ACC112 (cell line): Measurements from ENCODE around the gene C5orf47.
"Not testable (repeated sequence)": the region's sequence is repeated elsewhere in the genome, so short reads cannot be mapped to it uniquely, and the experiment has no call there.

Experiments
- H2AFZ ChIP-seq: fragments of 200-600 bp; sonication (generic); one replicate; pipeline ENCODE4 v1.6.0; 2017; ENCODE audit warnings: antibody characterized with exemption, low read length; ENCODE audit not compliant: unreplicated experiment
- H3K27ac ChIP-seq: fragments of 200-600 bp; sonication (generic); 2 replicates; pipeline ENCODE4 v1.5.1; 2014; ENCODE audit warnings: low read depth, mild to moderate bottlenecking, antibody characterized with exemption, low read length, moderate library complexity
- H3K27me3 ChIP-seq: fragments of 200-600 bp; sonication (generic); 2 replicates; pipeline ENCODE4 v1.6.1; 2014; ENCODE audit warnings: mild to moderate bottlenecking, antibody characterized with exemption, low read length, moderate library complexity, mixed read lengths; ENCODE audit not compliant: insufficient read depth
- H3K36me3 ChIP-seq: fragments of 200-600 bp; sonication (generic); 2 replicates; pipeline ENCODE4 v1.6.1; 2016; ENCODE audit warnings: mild to moderate bottlenecking, antibody characterized with exemption, low read length, moderate library complexity, mixed read lengths; ENCODE audit not compliant: insufficient read depth
- H3K4me1 ChIP-seq: fragments of 200-600 bp; sonication (generic); one replicate; pipeline ENCODE4 v1.6.1; 2016; ENCODE audit warnings: low read length, mixed read lengths; ENCODE audit not compliant: insufficient read depth, unreplicated experiment, control insufficient read depth
- H3K4me3 ChIP-seq: fragments of 200-600 bp; sonication (generic); 2 replicates; pipeline ENCODE4 v1.5.1; 2014; ENCODE audit warnings: mild to moderate bottlenecking, low read depth, low read length
- H3K79me2 ChIP-seq: fragments of 200-600 bp; sonication (generic); one replicate; pipeline ENCODE4 v1.6.0; 2016; ENCODE audit warnings: low read length; ENCODE audit not compliant: control insufficient read depth, unreplicated experiment, insufficient read depth

C5orf47 gene

GRCh38 chr5:174000076-174000475 is 11.1 kb downstream of the C5orf47 start:
- Histone ChIP-seq H3K27me3 (peaks cover 72% of the 10 kb centered on the region), H3K36me3 (no peaks in the 10 kb centered on the region), H3K4me3 (no peak overlapping the region), H2AFZ (no peak overlapping the region), H3K27ac (no peak overlapping the region), H3K4me1 (no peaks in the 10 kb centered on the region), H3K79me2 (no peaks in the 10 kb centered on the region)

DNA sequence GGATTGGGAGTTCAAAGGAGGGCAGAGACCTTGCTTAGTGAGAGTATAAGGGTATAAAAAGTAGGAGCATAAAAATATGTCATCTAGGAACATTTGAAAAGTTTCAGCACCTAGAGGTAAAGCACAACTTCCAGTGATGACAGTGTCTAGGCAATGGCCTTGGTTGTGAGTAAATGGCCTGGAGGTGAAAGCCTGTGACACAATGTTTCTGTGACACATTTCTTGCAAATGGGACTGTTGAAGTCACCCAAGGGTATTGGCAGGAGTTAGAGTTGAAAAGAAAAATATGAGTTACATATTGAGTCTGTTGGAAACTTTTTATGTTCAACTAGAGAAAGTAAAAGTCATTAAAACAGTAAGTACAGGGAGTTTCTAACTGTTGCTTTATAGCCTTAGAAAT is 14.8 kb downstream of the C5orf47 start:
- H3K4me3 ChIP-seq = no peak overlapping the region
- no peaks in the 10 kb centered on the region for H3K79me2 ChIP-seq
- H3K4me1 ChIP-seq = no peaks in the 10 kb centered on the region
- no peak overlapping the region for H2AFZ ChIP-seq
- H3K27me3 ChIP-seq = peaks cover 55% of the 10 kb centered on the region
- H3K27ac ChIP-seq = no peak overlapping the region
- no peaks in the 10 kb centered on the region for H3K36me3 ChIP-seq

GRCh38 chr5:174008922-174009321 is 20.0 kb downstream of the C5orf47 start:
- H3K79me2 ChIP-seq = no peaks in the 10 kb centered on the region
- H3K27ac ChIP-seq = no peak overlapping the region
- H3K4me1 ChIP-seq = no peaks in the 10 kb centered on the region
- H3K4me3 ChIP-seq = no peak overlapping the region
- H3K27me3 ChIP-seq = peaks cover 36% of the 10 kb centered on the region
- no peak overlapping the region for H2AFZ ChIP-seq
- H3K36me3 ChIP-seq = no peaks in the 10 kb centered on the region

GRCh38 chr5:174010365-174010764 is 21.4 kb downstream of the C5orf47 start:
- Histone ChIP-seq H3K27ac (no peak overlapping the region), H3K27me3 (peaks cover 24% of the 10 kb centered on the region; the same call in 1 of the 2 replicates), H3K4me1 (no peaks in the 10 kb centered on the region), H3K36me3 (no peaks in the 10 kb centered on the region), H2AFZ (no peak overlapping the region), H3K79me2 (no peaks in the 10 kb centered on the region), H3K4me3 (no peak overlapping the region)

DNA sequence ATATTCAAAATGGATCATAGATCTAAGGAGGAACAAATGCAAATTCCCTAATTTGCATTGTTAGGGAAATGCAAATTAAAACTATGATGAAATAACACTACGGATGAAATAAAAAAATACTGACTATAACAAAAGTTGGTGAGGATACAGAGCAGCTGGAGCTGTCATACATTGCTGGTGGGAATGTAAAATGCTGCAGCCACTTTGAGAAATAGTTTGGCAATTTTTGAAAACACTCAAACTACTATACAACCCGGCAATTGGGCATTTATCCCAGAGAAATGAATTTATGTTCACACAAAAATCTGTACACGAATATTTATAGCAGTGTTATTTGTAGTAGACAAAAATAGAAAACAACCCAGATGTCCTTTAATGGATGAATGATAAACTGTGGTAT is 22.5 kb downstream of the C5orf47 start:
- no peaks in the 10 kb centered on the region for H3K79me2 ChIP-seq
- no peaks in the 10 kb centered on the region for H3K4me1 ChIP-seq
- H3K27ac ChIP-seq = no peak overlapping the region
- no peak overlapping the region for H3K4me3 ChIP-seq
- H3K27me3 ChIP-seq = peaks cover 16% of the 10 kb centered on the region; the same call in 1 of the 2 replicates
- no peak overlapping the region for H2AFZ ChIP-seq
- H3K36me3 ChIP-seq = no peaks in the 10 kb centered on the region

- not testable (repeated sequence) for H3K27ac ChIP-seq, H3K79me2 ChIP-seq, H3K4me1 ChIP-seq, H3K36me3 ChIP-seq, H2AFZ ChIP-seq, H3K4me3 ChIP-seq
- peaks cover 34% of the 10 kb centered on the region for H3K27me3 ChIP-seq
Measured at GRCh38 chr5:174020069-174020927, 31.3 kb downstream of the C5orf47 start.

GRCh38 chr5:174020928-174021304 is 31.9 kb downstream of the C5orf47 start:
- Histone ChIP-seq H3K4me3 (no peak overlapping the region), H3K4me1 (no peaks in the 10 kb centered on the region), H3K27me3 (peaks cover 40% of the 10 kb centered on the region), H3K79me2 (no peaks in the 10 kb centered on the region), H3K27ac (no peak overlapping the region), H2AFZ (no peak overlapping the region), H3K36me3 (no peaks in the 10 kb centered on the region)

DNA sequence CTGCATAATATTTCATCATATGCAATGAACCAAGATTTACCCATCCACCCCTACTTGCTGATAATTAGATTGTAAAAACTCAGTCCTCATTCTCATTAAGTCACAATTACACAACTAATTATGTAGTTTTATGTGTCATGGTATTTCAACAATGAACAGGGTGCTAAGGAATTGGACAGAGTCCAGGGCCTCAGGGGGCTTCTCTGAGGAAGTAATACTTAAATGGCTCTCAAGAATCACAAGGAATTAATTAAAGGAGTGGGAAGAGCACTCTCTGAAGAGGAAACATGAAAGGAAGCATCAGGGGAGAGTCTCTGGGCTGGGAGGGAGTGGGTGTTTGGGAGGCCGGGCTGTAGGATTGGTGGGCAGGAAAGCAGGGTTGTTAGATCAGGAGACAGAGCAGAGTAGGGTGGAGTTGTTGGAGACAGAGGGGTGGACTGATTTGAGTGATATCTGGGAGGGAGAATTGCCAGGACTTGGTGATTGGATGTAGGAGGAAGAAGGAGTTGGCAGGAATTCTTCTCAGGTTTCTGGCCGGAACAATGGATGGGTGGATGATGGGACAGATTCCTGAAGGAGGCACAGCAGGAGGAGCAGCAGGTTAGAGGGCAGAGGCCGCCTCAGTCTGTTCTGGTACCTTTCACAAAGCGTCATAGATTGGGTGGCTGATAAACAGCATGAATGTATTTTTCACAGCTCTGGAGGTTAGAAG is 33.6 kb downstream of the C5orf47 start:
- Histone ChIP-seq H3K27me3 (peaks cover 55% of the 10 kb centered on the region), H3K79me2 (no peaks in the 10 kb centered on the region), H3K27ac (no peak overlapping the region), H3K4me3 (no peak overlapping the region), H3K4me1 (no peaks in the 10 kb centered on the region), H3K36me3 (no peaks in the 10 kb centered on the region), H2AFZ (no peak overlapping the region)

DNA sequence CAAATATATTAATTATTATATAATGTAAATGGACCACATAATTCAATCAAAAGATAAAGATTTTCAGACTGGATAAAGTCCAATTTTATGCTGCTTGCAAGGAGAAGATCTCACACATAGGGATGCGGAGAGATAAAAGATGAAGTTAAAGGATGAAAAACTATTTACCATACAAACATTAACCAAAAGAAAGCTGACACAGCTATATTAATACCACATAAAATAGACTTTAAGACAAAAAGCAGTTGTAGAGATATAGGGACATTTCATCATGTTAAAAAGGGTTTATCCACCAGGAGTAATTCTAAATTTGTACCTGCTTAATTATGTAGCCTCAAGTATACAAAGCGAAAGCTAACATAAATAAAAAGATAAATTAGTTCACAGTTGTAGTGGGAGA is 41.3 kb downstream of the C5orf47 start:
- Histone ChIP-seq H2AFZ (no peak overlapping the region), H3K27me3 (peaks cover 35% of the 10 kb centered on the region), H3K4me1 (no peaks in the 10 kb centered on the region), H3K36me3 (no peaks in the 10 kb centered on the region), H3K4me3 (no peak overlapping the region), H3K27ac (no peak overlapping the region), H3K79me2 (no peaks in the 10 kb centered on the region)

- Histone ChIP-seq H3K79me2 (no peaks in the 10 kb centered on the region), H3K27ac (no peak overlapping the region), H3K36me3 (no peaks in the 10 kb centered on the region), H3K4me3 (no peak overlapping the region), H2AFZ (no peak overlapping the region), H3K4me1 (no peaks in the 10 kb centered on the region), H3K27me3 (peaks cover 4% of the 10 kb centered on the region; the same call in 1 of the 2 replicates)
Measured at GRCh38 chr5:174044466-174045254, 55.7 kb downstream of the C5orf47 start.
